ENCODE data around the gene PCBP1.

GRCh38 chr2:70124983-70125480 is 37.8 kb downstream of the PCBP1 start:
- no peak for TF ChIP-seq ZNF274 (IDR thresholded peaks at IDR 0.05; ENCODE audit: low read depth, low read length)
- TF ChIP-seq YY1 (IDR thresholded peaks at IDR 0.05; ENCODE audit: insufficient read depth, insufficient read length), result no peak
- no peak for TF ChIP-seq SUZ12 (IDR thresholded peaks at IDR 0.05; ENCODE audit: extremely low read depth, insufficient read depth, insufficient read length)

Measured in NT2/D1 (cell line).